DND-41 (cell line): Measurements from ENCODE around the gene REEP2.
A peak's percentile ranks its signal among the peaks of the same experiment; 100 is the strongest.

Experiments
- ATAC-seq: fragments of 200-7000 bp; cut with Tn5 transposase; 3 replicates; pipeline ENCODE4 v1.9.1; 2021; ENCODE audit warnings: low read depth; ENCODE audit not compliant: insufficient read depth
- DNase-seq: peaks from one replicate; pipeline ENCODE4 v3.0.0-alpha.2; 2020
- H2AFZ ChIP-seq: 2 replicates; pipeline ENCODE4 v1.6.0; 2012; ENCODE audit warnings: low read depth, low read length
- H3K27ac ChIP-seq: 2 replicates; pipeline ENCODE4 v1.5.1; 2012; ENCODE audit warnings: low read length, inconsistent platforms
- H3K27me3 ChIP-seq: fragments of 200-600 bp; sonication (generic); 2 replicates; pipeline ENCODE4 v1.6.0; 2012; ENCODE audit warnings: low read length, mild to moderate bottlenecking, inconsistent platforms; ENCODE audit not compliant: insufficient read depth, poor library complexity
- H3K36me3 ChIP-seq: 2 replicates; pipeline ENCODE4 v1.5.1; 2012; ENCODE audit warnings: low read length, inconsistent platforms; ENCODE audit not compliant: insufficient read depth
- H3K4me1 ChIP-seq: 2 replicates; pipeline ENCODE4 v1.5.1; 2012; ENCODE audit warnings: mild to moderate bottlenecking, low read length; ENCODE audit not compliant: insufficient read depth
- H3K4me2 ChIP-seq: 2 replicates; pipeline ENCODE4 v1.6.0; 2012; ENCODE audit warnings: mild to moderate bottlenecking, moderate library complexity, low read length, inconsistent platforms; ENCODE audit not compliant: insufficient read depth
- H3K4me3 ChIP-seq, 2 experiments: fragments of 200-600 bp in 1 of 2; shearing (Covaris generic) in 1 of 2; 2 replicates each; pipeline ENCODE4 v1.5.1; 2012 to 2016; ENCODE audit warnings: inconsistent platforms in 2 of 2, low read length in 2 of 2, mild to moderate bottlenecking in 2 of 2, low read depth in 1 of 2, moderate library complexity in 1 of 2
- H3K79me2 ChIP-seq: 2 replicates; pipeline ENCODE4 v1.6.0; 2012; ENCODE audit warnings: low read length, inconsistent platforms; ENCODE audit not compliant: insufficient read depth
- H3K9ac ChIP-seq: 2 replicates; pipeline ENCODE4 v1.6.0; 2012; ENCODE audit warnings: low read depth, mild to moderate bottlenecking, inconsistent platforms, low read length, moderate library complexity
- H3K9me3 ChIP-seq: 2 replicates; pipeline ENCODE4 v1.5.1; 2012; ENCODE audit warnings: low read length, moderate library complexity, mild to moderate bottlenecking, inconsistent platforms; ENCODE audit not compliant: insufficient read depth, severe bottlenecking
- H4K20me1 ChIP-seq: 2 replicates; pipeline ENCODE4 v1.6.0; 2012; ENCODE audit warnings: low read length; ENCODE audit not compliant: insufficient read depth
- CTCF ChIP-seq: IDR thresholded peaks from 2 replicates; pipeline ENCODE4 v1.5.1; 2012; ENCODE audit warnings: borderline replicate concordance, low read length, moderate library complexity, mild to moderate bottlenecking; ENCODE audit not compliant: poor library complexity, severe bottlenecking; ENCODE audit errors: extremely low read depth
- EZH2 ChIP-seq: IDR thresholded peaks from 3 replicates; pipeline ENCODE4 v1.6.1; 2012; ENCODE audit warnings: borderline replicate concordance, low read depth, mild to moderate bottlenecking, moderate library complexity, low read length, inconsistent platforms; ENCODE audit not compliant: severe bottlenecking

The REEP2 gene

DNA sequence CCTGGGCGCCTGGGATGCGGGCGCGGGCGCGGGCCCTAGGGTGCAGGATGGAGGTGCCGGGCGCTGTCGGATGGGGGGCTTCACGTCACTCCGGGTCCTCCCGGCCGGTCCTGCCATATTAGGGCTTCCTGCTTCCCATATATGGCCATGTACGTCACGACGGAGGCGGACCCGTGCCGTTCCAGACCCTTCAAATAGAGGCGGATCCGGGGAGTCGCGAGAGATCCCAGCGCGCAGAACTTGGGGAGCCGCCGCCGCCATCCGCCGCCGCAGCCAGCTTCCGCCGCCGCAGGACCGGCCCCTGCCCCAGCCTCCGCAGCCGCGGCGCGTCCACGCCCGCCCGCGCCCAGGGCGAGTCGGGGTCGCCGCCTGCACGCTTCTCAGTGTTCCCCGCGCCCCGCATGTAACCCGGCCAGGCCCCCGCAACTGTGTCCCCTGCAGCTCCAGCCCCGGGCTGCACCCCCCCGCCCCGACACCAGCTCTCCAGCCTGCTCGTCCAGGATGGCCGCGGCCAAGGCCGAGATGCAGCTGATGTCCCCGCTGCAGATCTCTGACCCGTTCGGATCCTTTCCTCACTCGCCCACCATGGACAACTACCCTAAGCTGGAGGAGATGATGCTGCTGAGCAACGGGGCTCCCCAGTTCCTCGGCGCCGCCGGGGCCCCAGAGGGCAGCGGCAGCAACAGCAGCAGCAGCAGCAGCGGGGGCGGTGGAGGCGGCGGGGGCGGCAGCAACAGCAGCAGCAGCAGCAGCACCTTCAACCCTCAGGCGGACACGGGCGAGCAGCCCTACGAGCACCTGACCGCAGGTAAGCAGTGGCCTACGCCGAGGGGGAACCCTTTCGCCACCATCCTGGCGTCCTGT lies 26.6 kb downstream of the REEP2 start, which contains the start of gene EGR1:
Gene EGR1 (plus strand): TSS at position 219 of the 864 bp plus-strand sequence. CDS start 283 bp downstream, at position 502.
- H3K4me2 ChIP-seq: peak within 1 kb of the TSS; percentile 97
- peak within 1 kb of the TSS; percentile 86 for H3K27ac ChIP-seq
- H3K4me1 ChIP-seq: peaks cover 42% of the 10 kb centered on the region
- H3K36me3 ChIP-seq: peaks cover 19% of the 10 kb centered on the region
- peak within 1 kb of the TSS; percentile 52 to 60 for H3K4me3 ChIP-seq
- H3K9ac ChIP-seq: peak within 1 kb of the TSS; percentile 71
- peaks cover 32% of the 10 kb centered on the region for H4K20me1 ChIP-seq
- DNase-seq (peak; percentile 96), ATAC-seq (peak; percentile 64)
- no peaks in the 10 kb centered on the region for H3K27me3 ChIP-seq
- no peaks in the 10 kb centered on the region for H3K9me3 ChIP-seq
- peak within 1 kb of the TSS; percentile 70 for H2AFZ ChIP-seq
- H3K79me2 ChIP-seq: peaks cover 20% of the 10 kb centered on the region
- TF ChIP-seq EZH2 (no peak), CTCF (peak; percentile 28)

DNA sequence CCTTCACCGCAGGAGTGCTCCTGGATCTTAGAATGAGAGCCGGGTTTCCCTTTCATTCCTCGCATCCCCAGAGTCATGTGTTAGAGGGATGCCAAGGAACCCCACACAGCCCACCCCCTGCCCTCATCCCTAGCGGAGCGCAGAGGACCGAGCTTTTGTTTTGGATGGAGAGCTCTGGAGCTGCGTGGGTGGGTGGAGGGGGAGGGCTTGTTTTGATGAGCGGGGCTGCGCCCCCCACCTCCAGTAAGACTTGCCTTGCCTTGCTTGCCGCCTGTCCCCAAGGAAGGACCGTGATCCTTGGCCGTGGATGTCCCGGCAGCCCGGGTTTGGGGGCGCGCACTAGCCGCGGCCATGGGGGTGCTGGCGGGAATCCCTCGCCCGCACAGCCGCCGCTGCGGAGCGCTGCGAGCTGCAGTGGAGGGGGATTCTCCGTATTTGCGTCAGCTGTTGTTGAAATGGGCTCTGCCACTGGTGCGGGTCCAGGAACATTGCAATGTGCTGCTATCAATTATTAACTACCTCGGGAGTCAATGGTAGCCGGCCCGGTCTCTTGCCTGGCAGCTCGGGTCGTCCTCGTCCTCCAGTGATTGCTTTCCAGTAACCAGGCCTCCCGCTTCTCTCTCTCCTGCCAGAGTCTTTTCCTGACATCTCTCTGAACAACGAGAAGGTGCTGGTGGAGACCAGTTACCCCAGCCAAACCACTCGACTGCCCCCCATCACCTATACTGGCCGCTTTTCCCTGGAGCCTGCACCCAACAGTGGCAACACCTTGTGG lies 27.5 kb downstream of the REEP2 start:
- no peak for DNase-seq
- Histone ChIP-seq H2AFZ (no peak overlapping the region), H3K4me2 (peak overlapping the region; percentile 97), H3K9me3 (no peaks in the 10 kb centered on the region), H3K36me3 (peaks cover 19% of the 10 kb centered on the region), H3K4me1 (peaks cover 42% of the 10 kb centered on the region), H3K4me3 (peak overlapping the region; percentile 52 to 60), H3K27me3 (no peaks in the 10 kb centered on the region), H3K79me2 (peaks cover 20% of the 10 kb centered on the region), H3K9ac (peak overlapping the region; percentile 71), H4K20me1 (peaks cover 32% of the 10 kb centered on the region), H3K27ac (peak overlapping the region; percentile 66; the same call in 1 of the 2 replicates)
- TF ChIP-seq EZH2 (no peak), CTCF (no peak)
- no peak for ATAC-seq

DNA sequence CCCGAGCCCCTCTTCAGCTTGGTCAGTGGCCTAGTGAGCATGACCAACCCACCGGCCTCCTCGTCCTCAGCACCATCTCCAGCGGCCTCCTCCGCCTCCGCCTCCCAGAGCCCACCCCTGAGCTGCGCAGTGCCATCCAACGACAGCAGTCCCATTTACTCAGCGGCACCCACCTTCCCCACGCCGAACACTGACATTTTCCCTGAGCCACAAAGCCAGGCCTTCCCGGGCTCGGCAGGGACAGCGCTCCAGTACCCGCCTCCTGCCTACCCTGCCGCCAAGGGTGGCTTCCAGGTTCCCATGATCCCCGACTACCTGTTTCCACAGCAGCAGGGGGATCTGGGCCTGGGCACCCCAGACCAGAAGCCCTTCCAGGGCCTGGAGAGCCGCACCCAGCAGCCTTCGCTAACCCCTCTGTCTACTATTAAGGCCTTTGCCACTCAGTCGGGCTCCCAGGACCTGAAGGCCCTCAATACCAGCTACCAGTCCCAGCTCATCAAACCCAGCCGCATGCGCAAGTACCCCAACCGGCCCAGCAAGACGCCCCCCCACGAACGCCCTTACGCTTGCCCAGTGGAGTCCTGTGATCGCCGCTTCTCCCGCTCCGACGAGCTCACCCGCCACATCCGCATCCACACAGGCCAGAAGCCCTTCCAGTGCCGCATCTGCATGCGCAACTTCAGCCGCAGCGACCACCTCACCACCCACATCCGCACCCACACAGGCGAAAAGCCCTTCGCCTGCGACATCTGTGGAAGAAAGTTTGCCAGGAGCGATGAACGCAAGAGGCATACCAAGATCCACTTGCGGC lies 28.2 kb downstream of the REEP2 start:
- no peak for DNase-seq
- Histone ChIP-seq H3K9me3 (no peaks in the 10 kb centered on the region), H2AFZ (no peak overlapping the region), H3K27ac (no peak overlapping the region), H4K20me1 (peaks cover 32% of the 10 kb centered on the region), H3K36me3 (peaks cover 19% of the 10 kb centered on the region), H3K27me3 (no peaks in the 10 kb centered on the region), H3K4me3 (peak overlapping the region in 1 of 2 experiments; percentile 60; a peak in 3 of 4 replicates), H3K4me1 (peaks cover 42% of the 10 kb centered on the region), H3K9ac (peak overlapping the region; percentile 71; the same call in 1 of the 2 replicates), H3K79me2 (peaks cover 20% of the 10 kb centered on the region), H3K4me2 (peak overlapping the region; percentile 97)
- TF ChIP-seq CTCF (no peak), EZH2 (no peak)
- ATAC-seq: no peak
